Mesodermal cell (in vitro differentiated cells): ENCODE data around the gene FBXW12.

Experiments
- H3K27ac ChIP-seq: 2 replicates; pipeline ENCODE4 v1.7.0; 2013; ENCODE audit warnings: mild to moderate bottlenecking, low read depth, low read length, moderate library complexity; ENCODE audit not compliant: severe bottlenecking
- H3K36me3 ChIP-seq: 2 replicates; pipeline ENCODE4 v1.7.1; 2013; ENCODE audit warnings: mild to moderate bottlenecking, low read length, moderate library complexity; ENCODE audit not compliant: control insufficient read depth, insufficient read depth
- H3K4me1 ChIP-seq: one replicate; pipeline ENCODE4 v1.7.1; 2013; ENCODE audit warnings: mild to moderate bottlenecking, low read length; ENCODE audit not compliant: insufficient read depth, control insufficient read depth, poor library complexity, severe bottlenecking
- H3K4me3 ChIP-seq: 2 replicates; pipeline ENCODE4 v1.7.0; 2013; ENCODE audit warnings: low read length, control low read depth, mild to moderate bottlenecking; ENCODE audit not compliant: insufficient read depth, poor library complexity, severe bottlenecking; ENCODE audit errors: extremely low read depth
- H3K9me3 ChIP-seq: 2 replicates; pipeline ENCODE4 v1.7.1; 2013; ENCODE audit warnings: mild to moderate bottlenecking, low read length, moderate library complexity; ENCODE audit not compliant: control insufficient read depth
- WGBS, 2 experiments: methylation state at CpG; one replicate each; pipeline ENCODE4 v1.1.5; 2013; ENCODE audit warnings: missing lambda C conversion rate in 2 of 2; ENCODE audit not compliant: insufficient coverage in 2 of 2; 5-methylcytosine and 5-hydroxymethylcytosine counted together

Gene FBXW12

DNA sequence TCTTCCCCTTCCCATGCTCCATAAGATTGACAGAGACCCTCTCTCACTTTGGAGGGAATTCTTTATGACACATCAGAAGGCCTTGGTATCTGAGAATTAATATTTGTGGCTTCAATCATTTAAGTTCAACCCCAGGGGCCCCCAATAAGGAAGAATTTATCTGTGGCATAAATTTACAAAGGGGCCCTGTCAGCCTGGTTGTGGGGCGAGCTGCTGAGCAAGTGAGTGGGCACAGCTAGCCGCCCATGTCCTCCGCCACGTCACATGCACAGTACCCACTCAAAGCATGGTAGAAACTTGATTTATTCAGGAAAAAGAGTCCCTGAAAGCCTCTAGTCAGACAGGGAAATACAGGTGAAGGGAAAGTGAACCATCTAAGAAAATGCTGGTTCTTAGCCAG, 44.5 kb downstream of the FBXW12 start:
- Histone ChIP-seq H3K36me3 (peaks cover 75% of the 10 kb centered on the region), H3K4me3 (no peak overlapping the region), H3K9me3 (no peaks in the 10 kb centered on the region), H3K4me1 (no peaks in the 10 kb centered on the region), H3K27ac (no peak overlapping the region)
- 80 to 100% methylated on average over 1 to 3 of the region's 4 CpGs for WGBS, 2 experiments

DNA sequence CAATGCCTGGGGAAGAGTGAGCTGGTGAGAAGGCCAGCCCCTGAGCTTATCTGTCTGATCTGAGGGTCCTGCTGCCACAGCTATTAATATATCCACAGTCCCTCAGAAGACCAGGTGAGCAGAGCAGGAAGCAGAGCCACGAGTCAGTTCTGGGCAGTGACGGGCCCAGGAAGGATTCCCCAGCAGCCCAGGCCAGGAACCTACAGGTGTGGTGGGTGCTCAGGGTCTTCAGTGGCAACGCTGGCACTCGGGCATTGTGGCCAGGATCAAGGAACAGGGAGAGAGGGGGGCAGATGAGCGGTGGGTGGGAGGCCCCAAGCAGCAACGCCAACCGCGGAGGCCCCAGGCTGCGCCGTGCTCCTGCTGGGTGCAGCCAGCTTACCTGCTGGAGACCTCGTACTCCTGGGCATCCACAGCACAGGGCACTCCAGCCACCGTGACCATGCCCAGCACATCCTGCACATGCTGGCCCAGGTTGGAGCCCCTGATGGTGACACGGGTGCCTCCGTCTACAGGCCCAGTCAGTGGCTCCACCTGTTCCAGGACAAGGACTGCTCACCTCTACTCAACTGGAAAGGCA, 45.6 kb downstream of the FBXW12 start:
- Histone ChIP-seq H3K4me1 (no peaks in the 10 kb centered on the region), H3K9me3 (no peaks in the 10 kb centered on the region), H3K4me3 (no peak overlapping the region), H3K27ac (no peak overlapping the region), H3K36me3 (peaks cover 66% of the 10 kb centered on the region)
- 96 to 97% methylated on average over 13 to 14 of the region's 14 CpGs for WGBS, 2 experiments

DNA sequence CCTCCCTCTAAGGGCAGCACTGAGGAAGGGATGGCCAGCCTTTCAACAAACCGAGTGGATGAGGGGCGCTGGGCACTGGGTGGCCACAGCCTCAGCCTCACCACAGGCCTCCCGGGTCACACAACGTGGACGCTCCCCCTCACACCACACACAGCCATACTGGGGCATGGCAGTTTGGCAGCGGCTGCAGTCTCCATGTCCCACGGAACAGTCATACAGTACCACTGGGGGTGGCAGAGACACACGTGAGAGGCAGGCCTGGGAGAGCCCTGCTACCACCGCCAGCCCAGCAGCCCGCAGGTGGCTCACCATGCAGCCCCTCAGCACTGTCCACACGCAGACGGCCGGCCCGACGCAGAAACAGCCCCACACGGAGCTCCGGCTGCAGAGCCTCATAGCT, 46.1 kb downstream of the FBXW12 start:
- Histone ChIP-seq H3K27ac (no peak overlapping the region), H3K9me3 (no peaks in the 10 kb centered on the region), H3K4me1 (no peaks in the 10 kb centered on the region), H3K36me3 (peaks cover 63% of the 10 kb centered on the region), H3K4me3 (no peak overlapping the region)
- 93 to 94% methylated on average over 15 to 17 of the region's 17 CpGs for WGBS, 2 experiments

DNA sequence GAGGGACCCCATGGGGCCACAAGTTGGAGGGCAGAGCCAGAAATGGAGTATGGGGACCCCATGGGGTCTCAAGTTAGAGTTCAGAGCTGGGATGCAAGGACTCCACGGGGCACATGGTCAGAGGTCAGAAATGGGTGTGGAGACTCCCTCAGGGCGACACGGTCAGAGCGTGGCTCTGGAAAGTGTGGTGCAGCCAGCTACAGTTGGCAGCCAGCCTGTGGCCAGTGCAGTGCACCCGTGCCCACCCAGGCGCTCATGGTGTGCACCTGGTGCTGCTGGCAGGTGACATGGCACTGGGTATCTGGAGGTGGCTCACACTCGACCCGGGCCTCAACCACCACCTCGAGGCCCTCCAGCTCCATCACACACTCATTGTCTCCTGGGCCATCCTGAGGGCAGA, 46.6 kb downstream of the FBXW12 start:
- Histone ChIP-seq H3K36me3 (peaks cover 62% of the 10 kb centered on the region), H3K27ac (no peak overlapping the region), H3K9me3 (no peaks in the 10 kb centered on the region), H3K4me1 (no peaks in the 10 kb centered on the region), H3K4me3 (no peak overlapping the region)
- WGBS, 2 experiments, result 89 to 97% methylated on average over 6 to 9 of the region's 9 CpGs

DNA sequence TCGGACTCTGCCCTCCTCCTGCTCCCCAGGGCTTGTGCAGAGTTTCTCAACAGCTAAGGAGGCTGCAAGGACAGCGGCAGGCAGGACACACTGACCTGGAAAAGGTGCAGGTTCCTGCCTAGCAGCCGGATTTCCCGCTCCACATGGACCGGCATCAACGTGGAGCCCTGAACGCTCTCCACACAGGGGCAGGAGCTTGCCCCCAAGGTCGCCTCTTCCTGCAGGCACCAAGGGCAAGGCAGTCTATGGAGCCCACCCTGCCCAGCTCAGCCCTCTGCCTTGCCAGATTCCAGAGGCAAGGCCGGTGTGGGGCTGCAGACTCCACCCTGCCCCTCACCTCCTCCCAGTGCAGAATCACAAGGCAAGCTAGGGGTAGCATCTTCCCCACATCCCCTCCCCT, 47.1 kb downstream of the FBXW12 start:
- Histone ChIP-seq H3K36me3 (peaks cover 62% of the 10 kb centered on the region), H3K27ac (no peak overlapping the region), H3K4me3 (no peak overlapping the region), H3K4me1 (no peaks in the 10 kb centered on the region), H3K9me3 (no peaks in the 10 kb centered on the region)
- WGBS, 2 experiments, result 94 to 95% methylated on average over 8 to 9 of the region's 9 CpGs

DNA sequence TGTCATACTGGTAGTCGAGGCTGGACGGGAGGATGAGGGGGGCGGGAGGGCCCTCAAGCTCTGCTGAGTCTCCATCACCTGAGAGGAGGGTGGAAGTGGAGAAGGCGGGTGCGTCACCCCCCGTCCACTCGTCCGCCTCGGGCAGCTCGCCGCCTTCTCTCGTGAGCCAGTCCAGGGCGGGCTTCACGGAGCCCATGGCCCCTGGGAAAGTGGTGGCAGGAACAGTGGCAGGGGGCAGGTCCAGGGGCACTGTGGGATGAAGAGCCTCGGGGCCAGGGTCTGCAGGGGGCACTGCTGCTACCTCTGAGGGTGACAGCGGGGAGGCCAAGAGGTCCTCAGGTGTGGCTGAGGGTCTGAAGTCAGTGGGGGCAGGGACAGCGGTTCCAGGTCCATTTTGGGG, 47.6 kb downstream of the FBXW12 start:
- Histone ChIP-seq H3K27ac (no peak overlapping the region), H3K4me3 (no peak overlapping the region), H3K4me1 (no peaks in the 10 kb centered on the region), H3K36me3 (peaks cover 62% of the 10 kb centered on the region), H3K9me3 (no peaks in the 10 kb centered on the region)
- 95 to 97% methylated on average over 14 to 16 of the region's 17 CpGs for WGBS, 2 experiments

DNA sequence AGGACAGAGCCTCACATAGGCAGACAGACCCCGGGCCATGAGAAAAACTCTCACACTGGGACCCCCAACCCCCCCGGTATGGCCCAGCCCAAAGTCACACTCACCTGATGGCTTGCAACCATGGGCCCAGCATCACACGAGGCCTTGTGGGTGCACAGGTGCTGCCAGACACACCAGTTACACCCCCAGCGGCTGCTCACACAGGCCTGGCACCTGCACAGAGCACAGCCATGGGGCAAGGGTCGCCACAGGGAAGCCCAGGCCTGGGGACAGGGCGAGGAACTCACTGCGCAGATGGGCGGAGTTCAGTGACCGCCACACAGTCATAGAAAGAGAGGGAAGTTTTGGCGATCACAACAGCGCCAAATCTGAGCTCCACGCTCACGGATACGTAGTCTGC, 48.5 kb downstream of the FBXW12 start:
- Histone ChIP-seq H3K36me3 (peaks cover 58% of the 10 kb centered on the region), H3K27ac (no peak overlapping the region), H3K9me3 (no peaks in the 10 kb centered on the region), H3K4me3 (no peak overlapping the region), H3K4me1 (peaks cover 5% of the 10 kb centered on the region)
- 93 to 98% methylated on average over 11 to 14 of the region's 14 CpGs for WGBS, 2 experiments

DNA sequence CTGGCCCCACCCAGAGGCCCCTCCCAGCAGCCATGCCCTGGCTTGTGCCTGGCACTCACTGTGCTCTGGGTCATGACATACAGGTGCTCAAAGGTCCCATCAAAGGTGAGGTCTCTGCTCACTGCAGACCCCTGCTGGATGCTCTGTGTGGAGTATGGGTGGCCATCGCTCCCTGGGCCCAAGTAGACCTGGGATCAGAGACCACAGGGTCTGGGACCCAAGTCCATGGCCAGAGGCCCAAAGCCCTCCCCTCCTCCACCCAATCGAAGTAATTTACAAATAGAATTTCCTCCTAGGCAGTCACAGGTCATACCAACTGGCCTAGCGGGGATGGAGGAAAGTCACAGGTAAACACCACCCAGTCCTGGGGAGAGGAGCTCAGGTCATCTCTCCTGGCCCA, 50.3 kb downstream of the FBXW12 start:
- Histone ChIP-seq H3K9me3 (no peaks in the 10 kb centered on the region), H3K4me1 (peaks cover 18% of the 10 kb centered on the region), H3K4me3 (no peak overlapping the region), H3K27ac (no peak overlapping the region), H3K36me3 (peaks cover 45% of the 10 kb centered on the region)
- 94% methylated on average over 2 of the region's 3 CpGs; no CpG with 5 or more reads in 1 of the 2 experiments for WGBS, 2 experiments

DNA sequence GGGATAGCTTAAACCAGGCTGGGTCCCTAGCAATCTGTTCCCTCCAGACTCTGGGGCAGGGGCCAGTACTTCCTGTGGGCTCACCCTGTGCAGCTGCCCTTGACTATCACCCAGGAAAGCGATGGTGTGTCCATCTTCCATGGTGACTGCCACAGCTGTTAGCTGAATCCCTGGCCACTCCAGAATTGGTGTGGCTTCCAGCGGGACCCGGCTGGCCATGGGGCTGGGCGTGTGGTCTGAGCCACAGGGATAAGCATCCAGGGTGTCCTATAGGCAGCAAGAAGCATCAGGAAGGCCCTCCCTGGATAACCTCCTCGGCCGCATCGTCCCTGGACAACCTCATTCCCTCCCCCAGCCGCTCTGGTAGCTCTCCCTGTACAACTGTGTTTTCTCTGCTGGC, 50.7 kb downstream of the FBXW12 start:
- H3K4me1 ChIP-seq, result peaks cover 22% of the 10 kb centered on the region
- H3K9me3 ChIP-seq, result no peaks in the 10 kb centered on the region
- WGBS, 2 experiments, result 91 to 94% methylated on average over 7 to 8 of the region's 8 CpGs
- no peak overlapping the region for H3K27ac ChIP-seq
- H3K36me3 ChIP-seq, result peaks cover 41% of the 10 kb centered on the region
- no peak overlapping the region for H3K4me3 ChIP-seq

DNA sequence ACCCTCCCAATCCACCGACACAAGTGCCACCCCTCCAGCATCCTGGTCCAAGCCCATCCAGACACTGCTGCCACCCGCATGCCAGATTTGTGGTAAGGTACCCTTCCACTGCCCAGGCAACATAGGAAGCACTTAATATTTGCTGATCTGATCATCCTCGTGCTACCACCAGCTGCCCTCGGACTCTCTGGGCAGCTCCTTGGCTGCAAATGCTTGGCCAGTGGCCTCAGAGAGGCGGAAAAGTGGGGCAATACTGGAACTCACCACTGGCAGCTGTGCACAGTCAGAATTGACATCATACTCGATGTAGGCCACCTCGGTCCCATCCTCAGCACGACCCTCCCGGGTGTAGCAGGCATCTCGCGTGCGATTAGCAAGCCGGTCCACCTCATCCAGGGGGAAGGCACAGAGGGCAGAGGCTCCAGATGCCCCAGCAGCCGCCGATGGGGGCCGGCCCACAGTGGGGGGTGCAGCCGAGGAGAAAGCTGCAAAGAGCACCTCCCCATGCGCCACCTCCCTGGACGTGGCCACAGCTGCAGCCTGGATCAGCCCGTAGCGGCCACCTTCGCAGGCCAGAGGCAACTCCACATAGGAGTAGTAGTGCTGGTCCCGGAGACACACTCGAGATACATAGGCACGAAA, 51.3 kb downstream of the FBXW12 start:
- WGBS, 2 experiments, result 94 to 95% methylated on average over 21 to 25 of the region's 25 CpGs
- no peaks in the 10 kb centered on the region for H3K9me3 ChIP-seq
- peaks cover 34% of the 10 kb centered on the region for H3K36me3 ChIP-seq
- no peak overlapping the region for H3K27ac ChIP-seq
- no peak overlapping the region for H3K4me3 ChIP-seq
- peaks cover 25% of the 10 kb centered on the region for H3K4me1 ChIP-seq

DNA sequence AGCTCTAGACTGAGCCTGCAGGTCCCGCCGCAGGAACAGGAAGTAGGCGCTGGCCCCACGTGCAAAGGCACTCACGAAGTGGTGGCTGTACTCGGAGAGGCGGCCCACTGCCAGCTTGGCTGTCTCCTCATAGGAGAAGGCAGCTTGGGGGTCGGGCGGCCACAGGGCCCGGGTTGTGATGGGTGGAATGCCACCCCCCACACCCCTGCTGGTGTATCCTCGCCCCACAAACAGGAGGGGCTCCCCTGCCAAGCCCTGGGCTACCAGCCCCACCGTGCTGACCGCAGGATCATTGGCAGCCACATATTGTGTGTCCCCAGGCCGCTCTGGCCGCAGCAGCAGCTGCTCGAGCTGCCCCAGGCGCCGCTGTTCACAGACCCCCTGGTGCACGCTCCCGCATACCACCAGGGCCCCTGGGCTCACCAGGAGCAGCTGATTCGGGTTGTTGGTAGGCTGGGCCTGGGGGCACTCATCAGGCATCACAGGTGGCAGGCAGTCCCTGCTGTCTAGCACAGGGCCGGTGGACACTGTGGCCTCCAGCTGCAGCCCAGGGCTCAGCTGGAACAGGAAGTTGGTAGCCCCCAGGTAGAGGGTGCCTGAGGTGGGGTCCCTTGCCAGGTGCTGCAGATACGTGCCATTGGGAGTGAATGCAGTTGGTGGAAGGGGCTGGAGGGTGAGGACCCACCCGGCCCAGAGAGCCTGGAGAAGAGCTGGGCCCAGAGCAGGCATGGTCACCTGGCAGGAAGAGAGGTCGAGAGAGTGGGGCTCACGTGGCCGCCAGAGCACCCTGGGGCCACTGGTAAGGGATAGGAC, 52.1 kb downstream of the FBXW12 start:
- Histone ChIP-seq H3K4me3 (no peak overlapping the region), H3K27ac (no peak overlapping the region), H3K36me3 (peaks cover 29% of the 10 kb centered on the region), H3K9me3 (no peaks in the 10 kb centered on the region), H3K4me1 (peaks cover 25% of the 10 kb centered on the region)
- 95 to 96% methylated on average over 22 to 25 of the region's 27 CpGs for WGBS, 2 experiments
